ENCODE results near the gene RIPOR2. TPM values are rescaled to one million over a fixed set of nuclear protein-coding genes. Genes with fewer than 3 reads are reported as not detected.

The RIPOR2 gene
- total and polyA plus RNA-seq, 4 donors = 1.6 to 10.9 (median 3.7) TPM

- Histone ChIP-seq H3K4me3 (ENCODE audit: low read depth in 1 of 3, low read length in 3 of 3) (no peak overlapping the region), H3K9me3 (ENCODE audit: control insufficient read depth in 4 of 4, low read length in 3 of 4) (no peaks in the 10 kb centered on the region), H3K36me3 (ENCODE audit: control insufficient read depth in 4 of 4, insufficient read depth in 3 of 4, low read depth in 1 of 4, low read length in 3 of 4) (no peaks in the 10 kb centered on the region), H3K4me1 (ENCODE audit: control insufficient read depth in 4 of 4, insufficient read depth in 4 of 4, low read length in 3 of 4) (peaks cover 0 to 7% (median 0%) of the 10 kb centered on the region in 4 donors), H3K27ac (ENCODE audit: low read depth in 1 of 2, low read length in 2 of 2) (no peak overlapping the region), H3K9ac (ENCODE audit: low read depth in 1 of 2, low read length in 2 of 2) (no peak overlapping the region), H3K27me3 (ENCODE audit: control insufficient read depth in 4 of 4, insufficient read depth in 4 of 4, low read length in 3 of 4) (no peaks in the 10 kb centered on the region)
- DNase-seq (ENCODE audit: low spot score) = no peak
- 93% methylated on average over 5 of the region's 5 CpGs for WGBS
- no peak for TF ChIP-seq TAF1 (conservative IDR thresholded peaks at IDR 0.05)
- no peak for TF ChIP-seq SP1 (IDR thresholded peaks at IDR 0.05)
- TF ChIP-seq GABPA (IDR thresholded peaks at IDR 0.05 in 1 of 2, conservative IDR thresholded peaks at IDR 0.05 in 1 of 2) = no peak
- no peak for TF ChIP-seq REST (IDR thresholded peaks at IDR 0.05)
- no peak for TF ChIP-seq FOXA1 (IDR thresholded peaks at IDR 0.05)
- TF ChIP-seq EGR1 (IDR thresholded peaks at IDR 0.05; ENCODE audit: low read depth in 2 of 2) = no peak
- no peak for TF ChIP-seq FOXA2 (IDR thresholded peaks at IDR 0.05)
- TF ChIP-seq ZBTB33 (IDR thresholded peaks at IDR 0.05) = no peak
- no peak for TF ChIP-seq RAD21 (IDR thresholded peaks at IDR 0.05)
- TF ChIP-seq JUND (IDR thresholded peaks at IDR 0.05) = no peak
- no peak for TF ChIP-seq HNF4A (conservative IDR thresholded peaks at IDR 0.05)
- no peak for TF ChIP-seq MAX (IDR thresholded peaks at IDR 0.05)
- no peak for TF ChIP-seq RXRA (IDR thresholded peaks at IDR 0.05)
- no peak for TF ChIP-seq HNF4G (IDR thresholded peaks at IDR 0.05)
These were observed 76.6 kb downstream of the RIPOR2 start for GRCh38 chr6:24859132-24859531.

GRCh38 chr6:24858177-24858653 is 77.5 kb downstream of the RIPOR2 start:
- Histone ChIP-seq H3K36me3 (ENCODE audit: control insufficient read depth in 4 of 4, insufficient read depth in 3 of 4, low read depth in 1 of 4, low read length in 3 of 4) (no peaks in the 10 kb centered on the region), H3K9ac (ENCODE audit: low read depth in 1 of 2, low read length in 2 of 2) (no peak overlapping the region), H3K4me3 (ENCODE audit: low read depth in 1 of 3, low read length in 3 of 3) (no peak overlapping the region), H3K27ac (ENCODE audit: low read depth in 1 of 2, low read length in 2 of 2) (peak overlapping the region in 1 of 2 donors; percentile 25), H3K9me3 (ENCODE audit: control insufficient read depth in 4 of 4, low read length in 3 of 4) (no peaks in the 10 kb centered on the region), H3K27me3 (ENCODE audit: control insufficient read depth in 4 of 4, insufficient read depth in 4 of 4, low read length in 3 of 4) (no peaks in the 10 kb centered on the region), H3K4me1 (ENCODE audit: control insufficient read depth in 4 of 4, insufficient read depth in 4 of 4, low read length in 3 of 4) (peaks cover 0 to 7% (median 0%) of the 10 kb centered on the region in 4 donors)
- no peak for DNase-seq (ENCODE audit: low spot score)
- TF ChIP-seq HNF4A (conservative IDR thresholded peaks at IDR 0.05) (no peak), JUND (IDR thresholded peaks at IDR 0.05) (no peak), YY1 (IDR thresholded peaks at IDR 0.05) (no peak), SP1 (IDR thresholded peaks at IDR 0.05) (peak; percentile 16), GABPA (IDR thresholded peaks at IDR 0.05 in 1 of 2, conservative IDR thresholded peaks at IDR 0.05 in 1 of 2) (no peak), EGR1 (IDR thresholded peaks at IDR 0.05; ENCODE audit: low read depth in 2 of 2) (peak in 1 of 2 donors; percentile 34), RAD21 (IDR thresholded peaks at IDR 0.05) (peak in 1 of 2 donors; percentile 28), MAX (IDR thresholded peaks at IDR 0.05) (peak; percentile 41), FOXA2 (IDR thresholded peaks at IDR 0.05) (peak; percentile 36), FOXA1 (IDR thresholded peaks at IDR 0.05) (no peak)
- WGBS = 14% methylated on average over 1 of the region's 1 CpG

Measured in liver (tissue), 9 donors.